HG03442 (cell line): ENCODE results near the gene ZNF215.
A peak's percentile ranks its signal among the peaks of the same experiment; 100 is the strongest.
"Not testable (repeated sequence)": the region's sequence is repeated elsewhere in the genome, so short reads cannot be mapped to it uniquely, and the experiment has no call there.

ENCODE experiments used
- ATAC-seq: cut with Tn5 transposase; IDR thresholded peaks from one replicate; pipeline ENCODE4 v1.9.1; 2021; ENCODE audit warnings: mild to moderate bottlenecking, moderate library complexity; ENCODE audit not compliant: unreplicated experiment

Gene ZNF215

DNA sequence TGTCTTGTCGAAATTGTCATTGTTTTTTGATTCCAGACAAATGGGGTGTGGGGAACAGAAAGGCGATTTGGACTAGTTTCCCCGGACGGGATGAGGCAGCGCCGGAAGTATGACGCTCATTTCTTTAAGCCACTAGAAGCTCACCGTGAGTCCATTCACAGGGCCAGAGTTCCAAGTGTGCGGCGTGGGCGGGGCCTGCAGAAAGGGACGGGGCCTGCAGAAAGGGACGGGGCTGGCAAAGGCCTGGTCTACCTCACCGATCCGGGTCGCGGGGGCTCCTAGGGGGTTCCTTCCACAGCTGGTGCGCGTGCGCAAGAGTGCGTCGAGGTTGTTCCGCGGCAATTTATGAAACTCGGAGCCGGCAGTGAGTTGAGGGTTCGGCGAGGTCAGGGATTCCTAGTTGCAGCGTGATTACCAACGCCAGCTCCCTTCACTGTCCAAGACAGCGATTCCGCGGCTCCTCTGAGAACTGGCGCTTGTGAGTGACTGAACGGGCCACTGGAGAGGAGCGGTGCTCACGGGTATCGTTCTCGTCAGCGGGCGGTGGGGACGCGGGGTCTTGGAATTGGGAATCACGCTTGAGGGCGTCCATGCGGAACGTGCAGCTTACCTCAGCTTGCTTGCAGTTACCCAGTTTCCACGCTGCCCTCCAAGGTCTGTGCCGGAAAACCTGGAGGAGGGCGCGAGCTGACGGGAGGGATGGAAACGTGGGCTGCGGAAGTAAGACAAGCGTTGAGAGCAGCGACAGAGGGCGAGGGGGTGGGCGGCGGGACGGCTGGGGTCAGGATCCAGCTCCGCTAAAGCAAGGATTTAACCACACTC is at the start of gene ZNF215:
TSS of gene ZNF215 (plus strand) at position 219 of the 822 bp plus-strand sequence. CDS start 5,847 bp downstream, outside the sequence.
- ATAC-seq: peak; percentile 75

DNA sequence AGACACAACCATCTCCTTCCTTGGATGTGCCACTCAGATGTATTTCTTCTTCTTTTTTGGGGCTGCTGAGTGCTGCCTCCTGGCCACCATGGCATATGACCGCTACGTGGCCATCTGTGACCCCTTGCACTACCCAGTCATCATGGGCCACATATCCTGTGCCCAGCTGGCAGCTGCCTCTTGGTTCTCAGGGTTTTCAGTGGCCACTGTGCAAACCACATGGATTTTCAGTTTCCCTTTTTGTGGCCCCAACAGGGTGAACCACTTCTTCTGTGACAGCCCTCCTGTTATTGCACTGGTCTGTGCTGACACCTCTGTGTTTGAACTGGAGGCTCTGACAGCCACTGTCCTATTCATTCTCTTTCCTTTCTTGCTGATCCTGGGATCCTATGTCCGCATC is 49.3 kb upstream of the ZNF215 start:
- ATAC-seq: no peak

DNA sequence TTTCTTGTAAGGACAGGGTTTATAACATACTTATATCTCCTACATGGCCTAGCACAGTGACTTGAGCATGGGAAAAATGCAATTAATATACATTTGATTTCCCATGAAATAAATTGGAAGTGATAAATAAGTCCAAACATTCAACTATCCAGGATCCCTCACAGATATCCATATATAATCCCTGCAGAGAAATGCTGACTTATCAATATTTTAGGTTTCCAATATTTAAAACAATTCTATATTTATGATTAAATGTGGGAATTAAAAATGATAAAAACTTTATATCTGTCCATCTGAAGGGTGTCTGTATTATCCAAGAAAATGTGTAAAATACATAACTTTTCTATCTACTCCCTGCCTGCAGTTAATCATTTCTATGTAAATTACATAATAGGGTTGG is 43.5 kb upstream of the ZNF215 start:
- ATAC-seq: no peak

DNA sequence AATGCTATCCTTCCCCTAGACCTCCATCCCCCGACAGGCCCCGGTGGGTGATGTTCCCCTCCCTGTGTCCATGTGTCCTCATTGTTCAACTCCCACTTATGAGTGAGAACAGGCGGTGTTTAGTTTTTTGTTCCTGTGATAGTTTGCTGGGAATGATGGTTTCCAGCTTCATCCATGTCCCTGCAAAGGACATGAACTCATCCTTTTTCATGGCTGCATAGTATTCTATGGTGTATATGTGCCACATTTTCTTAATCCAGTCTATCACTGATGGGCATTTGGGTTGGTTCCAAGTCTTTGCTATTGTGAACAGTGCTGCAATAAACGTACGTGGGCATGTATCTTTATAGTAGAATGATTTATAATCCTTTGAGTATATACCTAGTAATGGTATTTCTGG is 38.5 kb upstream of the ZNF215 start:
- ATAC-seq: not testable (repeated sequence)

DNA sequence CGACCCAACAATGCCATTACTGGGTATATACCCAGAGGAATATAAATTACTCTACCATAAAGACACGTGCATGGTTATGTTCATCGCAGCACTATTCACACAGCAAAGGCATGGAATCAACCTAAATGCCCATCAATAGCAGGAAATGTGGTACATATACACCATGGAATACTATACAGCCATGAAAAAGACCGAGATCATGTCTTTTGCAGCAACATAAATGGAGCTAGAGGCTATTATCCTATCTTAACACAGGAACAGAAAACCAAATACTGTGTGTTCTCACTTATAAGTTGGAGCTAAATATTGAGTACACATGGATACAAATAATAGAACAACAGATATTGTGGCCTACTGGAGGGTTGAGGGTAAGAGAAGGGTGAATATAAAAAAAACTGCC is 37.4 kb upstream of the ZNF215 start:
- no peak for ATAC-seq

DNA sequence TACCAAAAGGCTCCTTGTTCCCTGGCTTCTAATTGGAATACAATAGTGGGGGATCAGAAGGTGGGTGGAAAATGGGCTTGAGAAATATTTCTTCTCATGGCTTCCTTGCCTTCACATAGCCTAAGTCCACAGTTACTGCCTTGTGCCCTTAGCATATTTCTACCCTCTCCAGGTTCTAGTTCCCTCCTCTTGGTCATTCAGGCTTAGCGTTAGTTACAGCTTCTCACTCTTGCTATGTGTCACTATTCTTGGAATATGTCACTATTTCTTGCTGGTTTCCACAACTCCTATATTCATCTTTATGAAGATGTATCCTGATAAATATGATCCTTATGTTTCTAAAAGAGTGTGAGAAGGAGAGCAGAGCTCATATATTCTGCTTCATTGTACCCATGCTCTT is 36.4 kb upstream of the ZNF215 start:
- no peak for ATAC-seq

DNA sequence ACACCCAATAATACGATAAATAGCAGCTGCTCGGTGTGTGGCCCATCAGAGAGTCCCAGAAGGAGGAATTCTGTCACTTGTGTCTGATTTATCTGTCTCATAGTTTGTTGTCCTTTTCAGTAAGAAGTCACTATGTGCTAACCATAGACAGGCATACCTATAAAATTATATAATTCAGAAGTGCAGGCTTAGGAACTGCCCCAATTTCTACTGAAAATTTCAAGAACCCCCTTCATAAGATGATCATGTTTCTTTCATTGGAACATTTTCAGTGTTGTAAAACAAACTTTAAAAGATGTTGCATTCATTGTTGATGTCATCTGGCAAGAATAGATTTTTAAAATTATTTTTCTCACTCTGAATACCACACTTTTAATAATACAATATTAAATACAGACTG is 33.8 kb upstream of the ZNF215 start, which contains the start of gene OR2D2:
TSS of gene OR2D2 (minus strand) at position 101 of the 400 bp plus-strand sequence. CDS start at position 101, 0 bp downstream.
- ATAC-seq: no peak

DNA sequence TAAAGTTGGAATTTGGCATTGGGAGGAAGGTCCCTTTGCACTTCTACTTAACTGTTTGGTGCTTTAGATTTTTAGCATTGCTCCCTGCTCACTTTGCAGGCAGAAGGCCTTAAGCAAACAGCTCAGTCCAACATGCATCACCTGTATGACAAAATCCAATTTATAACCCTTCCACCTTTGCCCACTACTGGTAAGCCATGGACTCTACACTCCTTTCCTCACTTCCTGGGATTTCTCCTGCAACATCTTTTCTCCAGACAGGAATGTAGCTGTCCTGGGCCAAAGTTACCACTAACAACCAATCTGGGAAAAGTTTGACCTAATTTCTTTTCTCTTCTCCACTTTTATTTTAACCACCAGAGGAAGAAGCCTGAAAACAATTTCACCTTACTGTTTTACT is 32.1 kb upstream of the ZNF215 start:
- ATAC-seq: no peak

DNA sequence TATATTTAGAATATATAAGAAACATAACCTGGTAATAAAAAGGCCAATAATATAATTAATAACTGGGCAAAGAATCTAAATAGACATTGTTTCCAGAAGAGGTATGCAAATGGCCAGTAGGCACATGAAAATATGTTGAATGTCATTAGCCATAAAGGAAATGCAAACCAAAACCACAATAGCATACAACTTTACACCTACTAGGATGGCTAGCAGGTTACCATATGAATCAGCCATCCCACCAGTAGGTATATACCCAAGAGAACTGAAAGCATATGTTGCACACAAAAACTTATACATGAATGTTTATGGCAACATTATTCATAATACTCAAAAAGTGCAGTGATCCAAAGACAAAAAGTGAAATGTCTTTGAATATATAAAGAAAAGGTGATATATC is 31.2 kb upstream of the ZNF215 start:
- peak; percentile 92 for ATAC-seq

DNA sequence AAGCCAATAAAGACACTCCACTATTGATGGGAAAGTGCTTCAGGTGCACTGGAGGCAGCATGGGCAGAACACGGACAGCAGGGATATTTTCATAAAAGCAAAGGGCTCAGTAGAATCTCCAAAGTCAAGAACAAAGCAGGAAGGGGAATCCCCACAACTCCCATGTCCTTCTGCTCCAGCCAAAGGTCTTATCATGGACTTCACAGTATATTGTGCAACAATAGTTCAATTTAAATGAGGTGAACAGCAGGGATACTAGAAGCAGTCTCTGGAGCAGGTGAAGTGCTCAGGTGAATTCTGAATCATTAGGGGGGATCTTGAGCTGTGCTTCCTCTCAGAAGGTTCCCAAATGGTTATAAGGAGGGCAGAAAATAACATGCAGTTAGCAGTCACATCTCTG is 27.3 kb upstream of the ZNF215 start:
- no peak for ATAC-seq

DNA sequence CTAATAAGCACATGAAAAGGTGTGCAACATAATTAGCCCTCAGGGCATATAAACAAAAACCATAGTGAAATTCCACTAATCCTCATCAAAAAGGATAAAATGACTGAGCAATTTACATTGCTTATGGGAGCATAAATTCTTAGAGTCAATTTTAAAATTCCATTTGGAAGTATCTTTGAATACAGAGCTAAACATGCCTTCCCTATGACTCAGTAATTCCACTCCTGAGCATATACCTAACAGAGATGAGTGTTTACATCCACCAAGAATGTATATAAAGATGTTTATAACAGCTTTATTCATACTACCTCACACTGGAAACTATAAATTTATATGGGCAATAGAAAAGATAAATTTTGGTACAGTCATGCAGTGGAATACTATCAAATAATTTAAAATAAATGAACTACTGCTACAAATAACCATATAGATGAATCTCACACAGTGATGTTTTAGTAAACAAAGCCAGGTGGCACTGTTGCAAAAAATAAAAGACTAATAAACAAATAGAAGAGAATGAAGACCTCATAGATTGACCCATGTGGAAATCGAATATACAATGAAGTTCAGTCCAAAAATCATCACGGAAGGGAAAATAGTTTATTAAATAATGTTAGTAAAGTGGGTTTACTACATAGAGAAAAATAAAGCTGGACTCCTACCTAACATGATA is 25.8 kb upstream of the ZNF215 start:
- ATAC-seq: no peak

DNA sequence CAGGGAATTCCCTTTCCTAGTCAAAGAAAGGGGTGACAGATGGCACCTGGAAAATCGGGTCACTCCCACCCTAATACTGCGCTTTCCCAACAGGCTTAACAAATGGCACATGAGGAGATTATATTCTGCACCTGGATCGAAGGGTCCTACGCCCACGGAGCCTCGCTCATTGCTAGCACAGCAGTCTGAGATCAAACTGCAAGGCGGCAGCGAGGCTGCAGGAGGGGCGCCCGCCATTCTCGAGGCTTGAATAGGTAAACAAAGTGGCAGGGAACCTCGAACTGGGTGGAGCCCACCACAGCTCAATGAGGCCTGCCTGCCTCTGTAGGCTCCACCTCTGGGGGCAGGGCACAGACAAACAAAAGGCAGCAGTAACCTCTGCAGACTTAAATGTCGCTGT is 21.4 kb upstream of the ZNF215 start:
- ATAC-seq: not testable (repeated sequence)

DNA sequence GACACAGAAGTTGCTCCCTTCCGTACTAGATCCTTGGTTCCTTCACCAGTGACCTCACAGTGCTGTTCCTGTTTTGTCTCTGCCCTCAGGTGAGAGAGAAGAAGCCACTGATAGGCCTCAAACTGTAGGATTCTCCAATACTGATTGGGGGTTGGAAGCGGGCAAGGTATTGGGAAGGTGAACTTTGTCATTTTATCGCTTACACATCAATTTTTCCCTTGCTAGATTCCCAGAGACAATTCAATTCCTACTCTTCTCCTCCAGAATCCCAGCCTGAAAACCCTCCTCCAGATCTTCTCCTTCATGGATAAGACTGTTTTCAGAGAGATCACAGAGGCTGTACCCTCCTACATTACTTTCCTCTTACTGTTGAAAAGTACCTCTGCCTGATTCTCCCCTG is 14.8 kb upstream of the ZNF215 start:
- ATAC-seq: no peak

DNA sequence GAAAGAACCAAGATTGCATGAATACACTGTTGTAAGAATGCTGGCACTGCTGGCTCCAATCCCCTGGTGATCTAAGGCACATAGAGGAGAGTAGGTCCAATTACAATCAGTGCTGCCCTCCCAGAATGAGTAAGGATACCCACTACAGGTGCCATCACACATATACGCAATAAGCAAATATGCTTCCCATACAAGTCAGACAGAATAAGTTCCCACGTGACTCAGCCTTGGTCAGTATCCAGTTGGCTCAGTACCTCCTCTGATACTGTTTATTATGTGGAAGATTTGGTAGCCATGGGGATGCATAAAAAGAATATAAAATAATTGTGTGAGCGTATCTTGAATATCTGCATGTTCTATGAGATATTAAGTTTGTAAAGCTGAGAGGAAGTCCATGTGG is 14.3 kb upstream of the ZNF215 start:
- no peak for ATAC-seq

DNA sequence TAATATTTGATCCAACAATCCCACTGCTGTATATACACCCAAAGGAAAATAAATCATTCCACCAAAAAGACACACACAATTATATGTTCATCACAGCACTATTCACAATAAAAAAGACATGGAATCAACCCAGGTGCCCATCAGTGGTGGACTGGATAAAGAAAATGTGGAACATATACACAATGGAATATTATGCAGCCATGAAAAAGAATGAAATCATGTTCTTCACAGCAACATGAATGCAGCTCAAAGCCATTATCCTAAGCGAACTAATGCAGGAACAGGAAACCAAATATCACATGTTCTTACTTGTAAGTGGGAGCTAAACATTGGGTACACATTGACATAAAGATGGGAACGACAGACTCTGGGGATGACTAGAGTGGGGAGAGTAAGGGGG is 6.5 kb upstream of the ZNF215 start:
- ATAC-seq: no peak

DNA sequence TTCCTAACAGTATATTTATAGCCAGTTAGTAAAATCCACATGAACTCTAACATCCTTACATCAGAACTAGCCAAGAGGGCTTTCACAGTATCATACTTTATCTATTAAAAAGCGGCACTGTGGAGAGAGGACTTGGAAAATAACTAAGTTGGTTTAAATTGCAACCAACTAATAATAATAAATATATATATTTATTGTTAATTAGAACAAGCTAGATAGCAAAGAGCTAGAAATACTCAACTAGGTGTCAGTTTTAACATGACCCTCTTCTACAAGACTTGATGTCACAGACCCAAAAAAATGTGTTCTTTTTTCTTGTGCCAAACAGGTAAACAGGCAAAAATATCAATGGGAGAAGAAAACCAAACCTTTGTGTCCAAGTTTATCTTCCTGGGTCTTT is 5.5 kb upstream of the ZNF215 start, which contains the start of gene OR2D3:
TSS of gene OR2D3 (plus strand) at position 301 of the 400 bp plus-strand sequence. CDS start at position 301, 0 bp downstream.
- ATAC-seq: no peak

DNA sequence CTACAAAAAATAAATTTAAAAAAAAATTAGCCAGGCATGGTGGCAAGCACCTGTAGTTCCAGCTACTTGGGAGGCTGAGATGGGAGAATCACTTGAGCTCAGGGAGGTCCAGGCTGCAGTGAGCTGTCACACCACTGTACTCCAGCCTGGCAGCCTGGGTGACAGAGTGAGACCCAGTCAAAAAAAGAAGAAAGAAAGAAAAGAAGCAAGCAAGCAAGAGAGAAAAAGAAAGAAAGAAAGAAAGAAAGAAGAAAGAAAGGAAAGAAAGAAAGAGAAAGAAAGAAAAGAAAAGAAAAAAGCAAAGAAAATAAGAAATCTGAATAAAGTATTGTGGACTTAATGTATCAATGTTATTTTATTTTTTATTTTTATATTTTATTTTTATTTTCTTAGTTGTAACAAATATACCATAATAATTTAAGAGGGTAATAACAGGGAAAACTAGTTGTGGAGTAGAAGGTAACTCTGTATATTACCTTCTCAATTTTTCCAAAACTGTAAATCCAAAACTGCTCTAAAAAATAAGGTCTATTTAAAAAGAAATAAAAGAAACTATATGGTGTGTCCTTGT is 1.1 kb upstream of the ZNF215 start:
- ATAC-seq: no peak

DNA sequence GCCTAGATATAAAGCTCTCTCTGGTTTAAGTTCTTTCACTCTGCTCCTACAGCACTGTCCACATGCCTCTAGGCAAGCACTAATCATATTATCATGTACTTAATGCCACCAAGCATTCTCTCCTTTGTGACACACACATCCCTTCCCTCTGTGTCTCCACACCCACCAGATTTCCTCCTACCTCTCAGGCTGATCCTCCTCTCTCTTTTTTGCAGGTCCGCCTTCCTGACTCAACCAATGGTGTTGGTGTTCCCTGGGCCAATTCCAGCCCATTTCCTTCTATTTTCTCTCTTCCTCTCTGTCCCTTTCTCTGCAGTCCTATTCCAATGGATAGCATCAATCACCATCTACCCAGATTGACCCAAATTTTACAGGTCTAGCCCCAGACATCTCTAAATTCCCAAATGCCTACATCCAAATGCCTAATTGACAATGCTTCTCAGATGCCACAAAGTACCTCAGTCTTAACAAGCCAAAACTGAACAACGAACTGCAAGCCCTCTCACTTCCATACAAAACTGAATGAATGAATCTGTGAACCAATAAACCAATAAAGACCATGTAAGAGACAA is 504 bp upstream of the ZNF215 start:
- ATAC-seq: peak; percentile 8

DNA sequence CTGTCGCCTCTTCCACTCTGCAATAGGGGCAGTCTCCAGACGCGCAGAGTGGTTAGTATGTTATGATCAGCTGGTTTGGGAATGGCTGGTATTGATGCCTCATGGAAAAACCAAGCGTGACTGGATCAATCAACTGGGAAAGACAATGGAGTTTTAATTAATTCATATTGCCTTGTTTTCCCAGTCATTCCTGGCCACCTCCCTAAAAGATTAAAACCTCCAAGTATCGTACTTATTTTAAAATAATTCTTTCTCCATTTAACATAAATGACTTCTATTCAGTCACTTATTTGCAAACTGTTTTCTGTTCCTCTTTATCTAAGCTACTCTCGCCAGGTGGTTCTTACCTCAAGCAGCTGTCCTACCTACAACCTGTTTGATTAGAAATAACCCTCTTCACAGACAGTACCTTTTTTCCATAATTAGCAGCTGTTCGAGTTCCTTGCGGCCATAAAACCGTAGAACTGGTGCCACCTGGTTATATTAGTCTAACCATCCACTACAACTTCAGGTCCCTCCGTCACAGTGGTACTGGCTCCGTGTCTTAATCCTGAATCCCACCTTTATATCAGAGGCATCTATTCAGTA is 898 bp downstream of the ZNF215 start:
- peak; percentile 58 for ATAC-seq

DNA sequence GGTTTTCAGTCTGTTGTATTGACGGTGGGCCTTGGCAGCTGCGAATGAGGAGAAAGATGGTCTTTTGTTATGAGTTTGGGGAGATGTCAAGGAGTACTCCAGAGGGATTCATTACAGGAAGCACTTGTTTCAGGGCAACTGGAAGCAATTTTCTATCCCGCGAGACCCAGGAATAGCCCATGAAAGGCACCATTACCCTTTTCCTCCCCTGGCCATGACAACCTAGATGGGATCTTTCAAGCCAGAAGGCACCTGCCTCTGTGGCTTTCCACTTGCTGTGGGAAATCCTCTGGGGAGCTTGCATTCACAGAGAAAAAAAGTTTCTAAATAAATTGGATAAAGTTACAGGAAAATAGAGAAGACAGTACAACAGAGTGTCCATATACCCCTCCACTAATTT is 2.7 kb downstream of the ZNF215 start:
- ATAC-seq: no peak

DNA sequence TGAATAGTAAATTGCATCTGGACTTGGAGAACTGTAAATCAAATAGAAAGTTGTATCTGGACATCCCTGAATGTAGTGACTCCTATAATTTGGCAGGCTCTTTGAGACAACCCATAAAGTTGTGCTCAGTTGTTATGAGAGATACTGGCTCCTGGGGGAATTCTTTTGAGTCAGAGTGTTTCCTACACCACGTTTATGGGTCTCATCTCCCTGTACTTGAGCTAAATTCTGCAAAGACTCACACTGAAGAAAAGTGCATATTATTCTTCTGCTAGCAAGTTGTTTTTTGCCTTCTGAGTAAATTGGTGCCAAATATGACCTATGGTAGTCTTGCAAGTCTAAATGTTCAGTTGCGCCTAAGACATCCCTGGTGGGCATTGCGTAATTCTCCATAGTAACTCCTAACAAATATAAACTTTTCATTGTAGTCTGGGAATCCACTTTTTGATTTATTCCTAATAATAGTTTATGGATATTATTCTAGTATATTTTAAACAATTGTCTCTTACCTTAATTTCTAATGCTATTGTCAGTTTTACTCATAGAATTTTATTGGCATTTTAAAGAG is 5.0 kb downstream of the ZNF215 start:
- ATAC-seq: no peak
